Gastroesophageal sphincter (tissue), 4 donors: ENCODE data around the gene CES4A. TPM values are rescaled to one million over a fixed set of nuclear protein-coding genes. Genes with fewer than 3 reads are reported as not detected.
"Not testable (repeated sequence)": the region's sequence is repeated elsewhere in the genome, so short reads cannot be mapped to it uniquely, and the experiment has no call there.

ENCODE experiments used
- ATAC-seq: fragments of 150-250 bp; one replicate; pipeline ENCODE4 v1.9.1; 2016; ENCODE audit warnings: mild to moderate bottlenecking, moderate library complexity
- H3K27ac ChIP-seq, 4 donors: fragments of 200-600 bp; sonication (generic) in 3 of 4; 1 replicate in 3 of 4; 2 replicates in 1 of 4; pipeline ENCODE4 v1.5.1; 2016 to 2019
- H3K27me3 ChIP-seq: fragments of 200-600 bp; sonication (generic); one replicate; pipeline ENCODE4 v1.5.1; 2019
- H3K36me3 ChIP-seq, 2 donors: fragments of 200-600 bp; sonication (generic); one replicate each; pipeline ENCODE4 v1.5.1; 2019; ENCODE audit warnings: control low read depth in 1 of 2
- H3K4me1 ChIP-seq, 3 donors: fragments of 200-600 bp; sonication (generic); 1 replicate in 2 of 3; 2 replicates in 1 of 3; pipeline ENCODE4 v1.5.1; 2016 to 2019; ENCODE audit warnings: control low read depth in 2 of 3
- H3K4me3 ChIP-seq, 2 donors: fragments of 200-600 bp; sonication (generic); one replicate each; pipeline ENCODE4 v1.5.1; 2019; ENCODE audit warnings: mild to moderate bottlenecking in 1 of 2, moderate library complexity in 1 of 2
- H3K9me3 ChIP-seq, 3 donors: fragments of 200-600 bp; sonication (generic); one replicate each; pipeline ENCODE4 v1.5.1; 2017 to 2019; ENCODE audit warnings: control low read depth in 2 of 3
- EP300 ChIP-seq: sonication (generic); formaldehyde crosslinking; IDR thresholded peaks from one replicate; pipeline ENCODE4 v1.6.1; 2017; ENCODE audit warnings: antibody characterized with exemption, mild to moderate bottlenecking
- POLR2A ChIP-seq, 2 donors: fragments of 450-650 bp; IDR thresholded peaks; one replicate each; pipeline ENCODE4 v1.6.1; 2017; ENCODE audit warnings: antibody characterized with exemption in 2 of 2, mild to moderate bottlenecking in 2 of 2, moderate library complexity in 1 of 2
- POLR2AphosphoS5 ChIP-seq: sonication (generic); formaldehyde crosslinking; IDR thresholded peaks from one replicate; pipeline ENCODE4 v1.6.1; 2017; ENCODE audit warnings: antibody characterized with exemption
- WGBS, 2 donors: methylation state at CpG; one replicate each; pipeline ENCODE4 v1.1.5; 2018; ENCODE audit warnings: low coverage in 1 of 2; 5-methylcytosine and 5-hydroxymethylcytosine counted together
- total RNA-seq, 4 donors: library from RNA; depleted of rRNA; stranded (reverse); fragments of >200 nt; gene quantifications; one replicate each; pipeline ENCODE4 v1.1.0, GENCODE V29; 2016
- TF ChIP-seq, protein P1 (sequence below), 4 experiments: fragments of 200-600 bp in 2 of 4; fragments of 450-650 bp in 2 of 4; sonication (generic) in 1 of 4; IDR thresholded peaks; one replicate each; pipeline ENCODE4 v1.5.1; 2017 to 2019; ENCODE audit warnings: antibody characterized with exemption in 4 of 4, mild to moderate bottlenecking in 2 of 4, moderate library complexity in 2 of 4

Gene CES4A
- total RNA-seq, 4 donors from 2014 or later, result 1.2 to 6.1 (median 2.6) TPM

DNA sequence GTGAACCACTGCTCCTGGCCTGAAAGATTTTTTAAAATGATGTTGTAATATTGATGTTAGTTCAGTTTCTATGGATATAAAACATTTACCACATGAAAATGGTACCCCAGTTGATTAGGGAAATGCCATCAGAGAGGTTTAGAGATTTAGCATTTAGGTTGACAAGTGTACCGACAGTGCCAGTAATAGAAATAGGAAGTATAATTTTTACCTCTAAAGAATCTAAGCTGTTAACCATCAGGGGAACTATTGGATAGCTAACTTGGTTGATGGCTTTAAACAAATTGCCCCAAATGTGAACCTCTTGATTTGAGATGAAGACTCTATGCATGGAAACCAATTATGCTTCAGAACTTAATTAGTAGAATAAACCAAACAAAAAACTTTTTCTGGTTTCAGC is 47.0 kb downstream of the CES4A start:
- Histone ChIP-seq H3K9me3 (no peaks in the 10 kb centered on the region), H3K4me3 (no peak overlapping the region), H3K36me3 (peaks cover 0 to 4% of the 10 kb centered on the region in 2 donors), H3K4me1 (peaks cover 0 to 61% (median 12%) of the 10 kb centered on the region in 3 donors), H3K27ac (no peak overlapping the region), H3K27me3 (no peaks in the 10 kb centered on the region)
- 93% methylated on average over 1 of the region's 1 CpG; no CpG with 5 or more reads in 1 of the 2 donors for WGBS, 2 donors
- TF ChIP-seq POLR2AphosphoS5, result no peak
- no peak for TF ChIP-seq EP300
- TF ChIP-seq, protein P1, sequence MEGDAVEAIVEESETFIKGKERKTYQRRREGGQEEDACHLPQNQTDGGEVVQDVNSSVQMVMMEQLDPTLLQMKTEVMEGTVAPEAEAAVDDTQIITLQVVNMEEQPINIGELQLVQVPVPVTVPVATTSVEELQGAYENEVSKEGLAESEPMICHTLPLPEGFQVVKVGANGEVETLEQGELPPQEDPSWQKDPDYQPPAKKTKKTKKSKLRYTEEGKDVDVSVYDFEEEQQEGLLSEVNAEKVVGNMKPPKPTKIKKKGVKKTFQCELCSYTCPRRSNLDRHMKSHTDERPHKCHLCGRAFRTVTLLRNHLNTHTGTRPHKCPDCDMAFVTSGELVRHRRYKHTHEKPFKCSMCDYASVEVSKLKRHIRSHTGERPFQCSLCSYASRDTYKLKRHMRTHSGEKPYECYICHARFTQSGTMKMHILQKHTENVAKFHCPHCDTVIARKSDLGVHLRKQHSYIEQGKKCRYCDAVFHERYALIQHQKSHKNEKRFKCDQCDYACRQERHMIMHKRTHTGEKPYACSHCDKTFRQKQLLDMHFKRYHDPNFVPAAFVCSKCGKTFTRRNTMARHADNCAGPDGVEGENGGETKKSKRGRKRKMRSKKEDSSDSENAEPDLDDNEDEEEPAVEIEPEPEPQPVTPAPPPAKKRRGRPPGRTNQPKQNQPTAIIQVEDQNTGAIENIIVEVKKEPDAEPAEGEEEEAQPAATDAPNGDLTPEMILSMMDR (IDR thresholded peaks at IDR 0.05), result no peak
- ATAC-seq, result no peak

DNA sequence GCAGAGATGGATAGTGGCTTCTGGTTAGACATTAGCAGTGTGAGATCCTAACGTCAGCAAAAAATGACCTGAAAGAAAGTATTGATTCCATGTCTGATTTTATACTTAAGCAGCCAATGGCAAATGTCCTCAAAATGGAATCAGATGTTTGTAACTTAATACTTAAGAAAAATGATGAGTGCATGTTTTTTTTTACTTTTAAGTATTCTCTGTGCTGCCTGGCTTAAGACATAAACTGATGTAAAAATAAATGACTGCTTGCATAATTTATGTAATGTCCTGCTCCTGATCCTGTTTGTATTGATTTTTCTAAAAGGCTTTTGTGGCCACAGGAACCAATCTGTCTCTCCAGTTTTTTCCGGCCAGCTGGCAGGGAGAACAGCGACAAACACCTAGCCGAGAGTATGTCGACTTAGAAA is 47.9 kb downstream of the CES4A start:
- no peak for TF ChIP-seq POLR2AphosphoS5
- no peak for TF ChIP-seq EP300
- no peak for TF ChIP-seq POLR2A (IDR thresholded peaks at IDR 0.05)
- TF ChIP-seq, protein P1 (IDR thresholded peaks at IDR 0.05), result no peak

DNA sequence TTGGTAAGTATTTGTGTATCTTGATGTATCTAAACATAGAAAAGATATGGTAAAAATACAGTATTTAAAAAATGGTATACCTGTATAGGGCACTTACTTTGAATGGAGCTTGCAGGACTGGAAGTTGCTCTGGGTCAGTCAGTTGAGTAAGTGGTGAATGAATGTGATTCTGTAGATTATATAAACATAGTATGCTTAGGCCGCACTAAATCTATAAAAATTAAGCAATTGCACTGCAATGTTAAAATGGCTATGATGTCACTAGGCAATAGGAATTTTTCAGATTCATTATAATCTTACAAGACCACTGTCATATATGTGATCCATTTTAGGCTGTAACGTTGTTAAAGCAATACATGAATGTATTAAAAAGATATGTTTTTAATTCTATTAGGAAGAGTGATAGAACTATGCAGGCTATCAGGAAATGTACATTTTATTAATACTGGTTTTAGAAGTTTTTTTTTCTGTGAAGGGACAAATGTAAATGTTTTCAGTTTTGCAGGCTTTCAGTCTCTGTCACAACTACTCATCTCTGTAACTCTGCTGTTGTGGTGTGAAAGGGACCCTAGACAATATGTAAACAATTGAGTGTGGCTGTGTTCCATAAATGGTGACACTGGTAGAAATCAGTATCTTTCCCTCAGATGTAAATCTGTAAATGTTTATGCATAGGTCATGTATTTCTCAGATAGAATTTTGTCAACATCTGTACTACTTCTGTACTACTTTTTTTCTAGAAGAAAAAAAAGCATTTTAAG is 51.1 kb downstream of the CES4A start:
- TF ChIP-seq, protein P1 (IDR thresholded peaks at IDR 0.05), result no peak
- TF ChIP-seq POLR2A (IDR thresholded peaks at IDR 0.05) (no peak), EP300 (no peak), POLR2AphosphoS5 (no peak)
- H3K9me3 ChIP-seq, result no peaks in the 10 kb centered on the region
- peaks cover 0 to 18% of the 10 kb centered on the region in 2 donors for H3K36me3 ChIP-seq
- peaks cover 3 to 51% (median 6%) of the 10 kb centered on the region in 3 donors for H3K4me1 ChIP-seq
- 88 to 98% methylated on average over 2 of the region's 2 CpGs for WGBS, 2 donors
- H3K27ac ChIP-seq, result no peak overlapping the region
- H3K27me3 ChIP-seq, result no peaks in the 10 kb centered on the region
- no peak for ATAC-seq
- H3K4me3 ChIP-seq, result no peak overlapping the region

More for the DNA sequence above, 47.9 kb downstream of the CES4A start:
- no peaks in the 10 kb centered on the region for H3K27me3 ChIP-seq
- H3K9me3 ChIP-seq, result no peaks in the 10 kb centered on the region
- no peak overlapping the region for H3K27ac ChIP-seq
- H3K36me3 ChIP-seq, result peaks cover 0 to 4% of the 10 kb centered on the region in 2 donors
- ATAC-seq, result no peak
- WGBS, 2 donors, result 79% methylated on average over 5 of the region's 5 CpGs
- no peak overlapping the region for H3K4me3 ChIP-seq
- H3K4me1 ChIP-seq, result peaks cover 4 to 61% (median 5%) of the 10 kb centered on the region in 3 donors

DNA sequence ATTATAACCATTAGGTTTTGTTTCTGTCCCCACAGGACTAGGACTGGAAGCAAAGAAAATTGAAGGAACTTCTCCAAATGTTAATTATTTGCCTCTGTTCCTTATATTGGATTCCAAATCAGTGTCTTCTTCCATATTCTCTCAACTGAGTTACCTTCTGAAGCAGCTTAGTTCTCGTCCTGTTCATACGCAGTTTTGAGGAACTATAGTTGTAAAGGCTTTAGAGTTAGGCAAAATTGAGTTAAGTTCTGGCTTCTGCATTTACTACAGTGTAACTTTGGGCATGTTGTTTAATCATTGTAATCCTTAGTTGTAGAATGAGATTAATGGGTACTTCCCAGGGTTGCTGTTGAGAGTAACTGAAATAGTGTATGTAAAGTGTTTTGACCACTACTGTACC is 51.8 kb downstream of the CES4A start:
- Histone ChIP-seq H3K36me3 (peaks cover 0 to 18% of the 10 kb centered on the region in 2 donors), H3K27me3 (no peaks in the 10 kb centered on the region), H3K27ac (no peak overlapping the region), H3K4me3 (no peak overlapping the region), H3K9me3 (no peaks in the 10 kb centered on the region), H3K4me1 (peaks cover 3 to 46% (median 6%) of the 10 kb centered on the region in 3 donors)
- TF ChIP-seq EP300 (no peak), POLR2A (IDR thresholded peaks at IDR 0.05) (no peak), POLR2AphosphoS5 (no peak)
- TF ChIP-seq, protein P1 (IDR thresholded peaks at IDR 0.05), result no peak
- no peak for ATAC-seq
- WGBS, 2 donors, result 56 to 78% methylated on average over 2 of the region's 2 CpGs

DNA sequence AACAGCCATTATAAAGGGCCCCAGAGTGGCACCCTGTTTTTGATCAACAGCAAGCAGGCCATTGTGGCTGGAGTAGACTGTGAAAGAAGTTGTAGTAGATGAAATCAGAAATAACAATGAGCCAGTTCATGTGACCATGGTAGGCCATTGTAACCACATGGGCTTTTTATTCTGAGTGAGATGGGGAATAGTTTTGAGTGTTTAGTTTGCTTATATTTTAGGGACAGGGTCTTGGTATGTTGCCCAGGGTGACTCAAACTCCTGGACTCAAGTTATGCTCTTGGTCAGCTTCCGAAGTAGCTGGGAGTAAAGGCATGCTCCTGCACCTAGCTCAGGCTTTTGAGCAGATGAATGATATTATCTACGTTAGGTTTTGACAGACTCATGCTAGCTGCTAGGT is 52.5 kb downstream of the CES4A start:
- H3K27ac ChIP-seq, result peak overlapping the region in 1 of 4 donors; percentile 3
- no peaks in the 10 kb centered on the region for H3K9me3 ChIP-seq
- ATAC-seq, result peak; percentile 28
- TF ChIP-seq EP300 (no peak), POLR2A (IDR thresholded peaks at IDR 0.05) (no peak), POLR2AphosphoS5 (peak; percentile 16)
- TF ChIP-seq, protein P1 (IDR thresholded peaks at IDR 0.05), result no peak
- H3K27me3 ChIP-seq, result no peaks in the 10 kb centered on the region
- peaks cover 3 to 39% (median 6%) of the 10 kb centered on the region in 3 donors for H3K4me1 ChIP-seq
- peaks cover 0 to 18% of the 10 kb centered on the region in 2 donors for H3K36me3 ChIP-seq
- 10 to 22% methylated on average over 2 of the region's 2 CpGs for WGBS, 2 donors
- H3K4me3 ChIP-seq, result no peak overlapping the region

DNA sequence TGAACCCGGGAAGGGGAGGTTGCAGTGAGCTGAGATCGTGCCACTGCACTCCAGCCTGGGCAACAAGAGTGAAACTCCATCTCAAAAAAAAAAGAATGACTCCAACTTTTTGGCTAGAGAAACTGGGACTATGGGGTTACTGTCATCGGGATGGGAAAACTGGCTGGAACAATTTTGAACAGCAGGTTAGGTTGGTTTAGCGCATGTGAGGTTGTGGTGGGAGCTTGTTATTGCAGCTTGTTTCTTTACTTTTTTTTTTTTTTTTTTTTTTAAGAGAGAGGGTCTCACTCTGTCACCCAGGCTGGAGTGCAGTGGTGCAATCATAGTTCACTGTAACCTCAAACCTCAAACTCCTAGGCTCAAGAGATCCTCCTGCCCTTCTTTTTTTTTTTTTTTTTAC is 53.1 kb downstream of the CES4A start:
- ATAC-seq, H3K27me3 ChIP-seq, H3K9me3 ChIP-seq, H3K27ac ChIP-seq, H3K4me3 ChIP-seq: not testable (repeated sequence)
- Histone ChIP-seq H3K36me3 (peaks cover 0 to 18% of the 10 kb centered on the region in 2 donors), H3K4me1 (peaks cover 3 to 33% (median 6%) of the 10 kb centered on the region in 3 donors)
- 65 to 71% methylated on average over 4 of the region's 4 CpGs for WGBS, 2 donors
